ENCODE measurements around the gene SPO11. TPM values are rescaled to one million over a fixed set of nuclear protein-coding genes. Genes with fewer than 3 reads are reported as not detected.

Gene SPO11
- total and polyA plus RNA-seq, 9 of the 15 experiments (the other 6 are each of a cell fraction or from before 2014, with no cell fraction given), result not detected

- TF ChIP-seq ZNF444 (CRISPR knock-in tag; IDR thresholded peaks at IDR 0.05) (peak; percentile 63; the same call in 1 of the 2 replicates), ZNF431 (CRISPR knock-in tag; IDR thresholded peaks at IDR 0.05) (no peak), ZNF76 (CRISPR knock-in tag; IDR thresholded peaks at IDR 0.05; ENCODE audit: borderline replicate concordance) (no peak), STAT5A (IDR thresholded peaks at IDR 0.05; ENCODE audit: borderline replicate concordance, low read length) (no peak), KDM1A (IDR thresholded peaks at IDR 0.05) (0 out of 4 replicates have a peak, but pooled peaks of 1 of the 2 experiments have one; percentile 31), DMBX1 (CRISPR knock-in tag; IDR thresholded peaks at IDR 0.05; ENCODE audit: borderline replicate concordance) (0 out of 2 replicates have a peak, but pooled peaks have one; percentile 50), NFRKB (IDR thresholded peaks at IDR 0.05; ENCODE audit: low read depth) (peak; percentile 50), ESRRA (IDR thresholded peaks at IDR 0.05; ENCODE audit: borderline replicate concordance, low read depth) (peak; percentile 48; the same call in 1 of the 2 replicates), NBN (IDR thresholded peaks at IDR 0.05; ENCODE audit: low read depth) (peak; percentile 41; the same call in 1 of the 2 replicates), ZBTB26 (CRISPR knock-in tag; IDR thresholded peaks at IDR 0.05) (0 out of 2 replicates have a peak, but pooled peaks have one; percentile 25), L3MBTL2 (IDR thresholded peaks at IDR 0.05) (peak; percentile 57), ZNF592 (IDR thresholded peaks at IDR 0.05) (peak; percentile 76), ZNF134 (CRISPR knock-in tag; conservative IDR thresholded peaks at IDR 0.05) (no peak), GTF2B (IDR thresholded peaks at IDR 0.05; ENCODE audit: extremely low read depth, insufficient read length) (peak; percentile 41), TEAD1 (CRISPR knock-in tag; IDR thresholded peaks at IDR 0.05) (0 out of 4 replicates have a peak, but pooled peaks of 1 of the 2 experiments have one; percentile 19), ZBTB17 (CRISPR knock-in tag; IDR thresholded peaks at IDR 0.05) (no peak), MYC (IDR thresholded peaks at IDR 0.05; ENCODE audit: low read depth, low read length) (peak; percentile 90), MYC (CRISPR knock-in tag; IDR thresholded peaks at IDR 0.05; ENCODE audit: borderline replicate concordance, low read depth) (0 out of 2 replicates have a peak, but pooled peaks have one; percentile 33), GTF2E2 (tag; IDR thresholded peaks at IDR 0.05) (no peak), KAT2B (IDR thresholded peaks at IDR 0.05; ENCODE audit: low read depth, low read length) (no peak), TRIM24 (IDR thresholded peaks at IDR 0.05) (peak in 1 of 2 experiments; percentile 28; a peak in 1 of 4 replicates), SIN3A (IDR thresholded peaks at IDR 0.05; ENCODE audit: borderline replicate concordance in 2 of 2, control insufficient read depth in 1 of 2, low read depth in 2 of 2, low read length in 2 of 2) (peak in 1 of 2 experiments; percentile 40; a peak in 1 of 4 replicates), ZNF184 (CRISPR knock-in tag; IDR thresholded peaks at IDR 0.05) (no peak)
These were observed 61.2 kb downstream of the SPO11 start, which contains the start of gene RBM38 (continued) for GRCh38 chr20:57390604-57391438.
